H1 (cell line): Measurements from ENCODE around the gene SPEM1. TPM values are rescaled to one million over a fixed set of nuclear protein-coding genes. Genes with fewer than 3 reads are reported as not detected.

ENCODE experiments used
- CTCF ChIA-PET: fragments of 300-600 bp; sonication (Branson Sonifier 250); formaldehyde crosslinking; loops from one replicate; lab custom pipeline; 2021; ENCODE audit not compliant: partially characterized antibody; lab: Charles Lee
- POLR2A ChIA-PET: fragments of 300-600 bp; sonication (Branson Sonifier 250); formaldehyde crosslinking; loops from one replicate; lab custom pipeline; 2021; ENCODE audit warnings: inconsistent platforms; ENCODE audit not compliant: partially characterized antibody; lab: Charles Lee
- DNase-seq, 2 experiments: peaks; one replicate each; pipeline versions ENCODE4 v3.0.0 to v3.0.0-alpha.2; 2010 to 2022; ENCODE audit warnings: low spot score in 2 of 2, low read depth in 1 of 2, mixed read lengths in 1 of 2
- FAIRE-seq: peaks from 2 replicates; lab custom pipeline; 2011; peaks lifted over from hg19 to GRCh38; lab: Jason Lieb, UNC
- H2AFZ ChIP-seq: 2 replicates; pipeline ENCODE4 v1.8.1; 2012; ENCODE audit warnings: low read length, inconsistent platforms
- H2AK5ac ChIP-seq: 2 replicates; pipeline ENCODE4 v1.6.1; 2013; ENCODE audit warnings: low read depth, low read length
- H2BK120ac ChIP-seq: replicated peaks from 2 replicates; pipeline ENCODE3; 2013; ENCODE audit warnings: low read depth, low read length, inconsistent platforms
- H2BK12ac ChIP-seq: 2 replicates; pipeline ENCODE4 v1.6.1; 2013; ENCODE audit warnings: low read depth, low read length
- H2BK15ac ChIP-seq: 2 replicates; pipeline ENCODE4 v1.6.1; 2013; ENCODE audit warnings: low read length
- H2BK20ac ChIP-seq: 2 replicates; pipeline ENCODE4 v1.6.1; 2013; ENCODE audit warnings: low read length
- H2BK5ac ChIP-seq: 2 replicates; pipeline ENCODE4 v1.6.1; 2013; ENCODE audit warnings: low read depth, low read length
- H3K14ac ChIP-seq: 2 replicates; pipeline ENCODE4 v1.6.1; 2013; ENCODE audit warnings: inconsistent platforms; ENCODE audit not compliant: insufficient read length
- H3K18ac ChIP-seq: 2 replicates; pipeline ENCODE4 v1.6.1; 2013; ENCODE audit warnings: low read length; ENCODE audit errors: extremely low read depth
- H3K23ac ChIP-seq: 2 replicates; pipeline ENCODE4 v1.6.1; 2013; ENCODE audit warnings: inconsistent platforms; ENCODE audit not compliant: insufficient read length
- H3K23me2 ChIP-seq: 2 replicates; pipeline ENCODE4 v1.6.1; 2013; ENCODE audit warnings: low read depth, low read length
- H3K27ac ChIP-seq: 2 replicates; pipeline ENCODE4 v1.6.1; 2011; ENCODE audit warnings: low read depth, low read length, inconsistent platforms
- H3K27me3 ChIP-seq, 4 experiments: replicated peaks in 1 of 4; 1 replicate in 1 of 4; 2 replicates in 3 of 4; pipeline versions ENCODE4 v1.6.1 to v1.8.1; 2011 to 2013; ENCODE audit warnings: low read length in 3 of 4, mild to moderate bottlenecking in 3 of 4, inconsistent platforms in 2 of 4, mixed read lengths in 2 of 4, moderate library complexity in 1 of 4; ENCODE audit not compliant: control insufficient read depth in 3 of 4, insufficient read depth in 3 of 4; ENCODE audit errors: extremely low read depth in 1 of 4
- H3K36me3 ChIP-seq, 4 experiments: 2 replicates each; pipeline versions ENCODE4 v1.6.1 to v1.8.1; 2011 to 2013; ENCODE audit warnings: mild to moderate bottlenecking in 4 of 4, low read length in 3 of 4, moderate library complexity in 2 of 4, control low read depth in 1 of 4, inconsistent platforms in 1 of 4; ENCODE audit not compliant: insufficient read depth in 4 of 4, control insufficient read depth in 2 of 4
- H3K4ac ChIP-seq: replicated peaks from 2 replicates; pipeline ENCODE3; 2013; ENCODE audit warnings: low read length, low read depth, mixed read lengths, inconsistent platforms; ENCODE audit not compliant: insufficient read length
- H3K4me1 ChIP-seq, 4 experiments: replicated peaks in 1 of 4; 1 replicate in 1 of 4; 2 replicates in 3 of 4; pipeline versions ENCODE4 v1.6.1 to v1.8.1; 2011 to 2013; ENCODE audit warnings: low read length in 3 of 4, inconsistent platforms in 2 of 4, mixed read lengths in 1 of 4; ENCODE audit not compliant: insufficient read depth in 4 of 4, control insufficient read depth in 3 of 4
- H3K4me2 ChIP-seq, 2 experiments: 2 replicates each; pipeline versions ENCODE4 v1.6.1 to v1.8.1; 2011 to 2013; ENCODE audit warnings: low read depth in 2 of 2, low read length in 2 of 2, control low read depth in 1 of 2, inconsistent platforms in 1 of 2, mild to moderate bottlenecking in 1 of 2; ENCODE audit not compliant: insufficient read depth in 1 of 2
- H3K4me3 ChIP-seq, 4 experiments: fragments of 200-600, 300-600 bp in 1 of 4; sonication (generic), shearing (Covaris generic), sonication (Bioruptor Twin) in 1 of 4; 2 replicates each; pipeline versions ENCODE4 v1.5.1 to v1.8.1; 2011 to 2016; ENCODE audit warnings: low read length in 4 of 4, low read depth in 3 of 4, control low read depth in 2 of 4, inconsistent platforms in 2 of 4, mild to moderate bottlenecking in 2 of 4, mixed read lengths in 1 of 4, moderate library complexity in 1 of 4; ENCODE audit not compliant: insufficient read depth in 2 of 4; ENCODE audit errors: extremely low read depth in 1 of 4
- H3K56ac ChIP-seq: replicated peaks from 2 replicates; pipeline ENCODE3; 2013; ENCODE audit warnings: low read depth, mild to moderate bottlenecking, mixed read lengths, low read length, inconsistent platforms; ENCODE audit not compliant: insufficient read length
- H3K79me1 ChIP-seq: 2 replicates; pipeline ENCODE4 v1.6.1; 2013; ENCODE audit warnings: low read depth, low read length, control low read depth
- H3K79me2 ChIP-seq, 2 experiments: 2 replicates each; pipeline versions ENCODE4 v1.6.1 to v1.8.1; 2012 to 2013; ENCODE audit warnings: low read length in 2 of 2, mild to moderate bottlenecking in 2 of 2, inconsistent platforms in 1 of 2; ENCODE audit not compliant: insufficient read depth in 2 of 2, control insufficient read depth in 1 of 2
- H3K9ac ChIP-seq, 4 experiments: replicated peaks in 1 of 4; 1 replicate in 1 of 4; 2 replicates in 3 of 4; pipeline versions ENCODE4 v1.6.1 to v1.8.1; 2011 to 2013; ENCODE audit warnings: low read depth in 3 of 4, low read length in 3 of 4, control low read depth in 2 of 4, mild to moderate bottlenecking in 2 of 4, moderate library complexity in 2 of 4, inconsistent platforms in 1 of 4; ENCODE audit errors: extremely low read depth in 1 of 4
- H3K9me3 ChIP-seq, 2 experiments: 2 replicates each; pipeline versions ENCODE4 v1.6.1 to v1.8.1; 2012 to 2013; ENCODE audit warnings: mild to moderate bottlenecking in 2 of 2, moderate library complexity in 2 of 2, control low read depth in 1 of 2, inconsistent platforms in 1 of 2, low read depth in 1 of 2, low read length in 1 of 2, mixed read lengths in 1 of 2; ENCODE audit not compliant: insufficient read depth in 2 of 2
- H4K20me1 ChIP-seq, 2 experiments: replicated peaks in 1 of 2; 2 replicates each; pipeline versions ENCODE3 to v1.8.1; 2011 to 2013; ENCODE audit warnings: inconsistent platforms in 2 of 2, low read length in 2 of 2, mild to moderate bottlenecking in 1 of 2; ENCODE audit not compliant: insufficient read depth in 2 of 2, control insufficient read depth in 1 of 2
- H4K5ac ChIP-seq: 2 replicates; pipeline ENCODE4 v1.6.1; 2013; ENCODE audit warnings: low read length, low read depth, mixed read lengths, inconsistent platforms; ENCODE audit not compliant: insufficient read length
- H4K8ac ChIP-seq: 2 replicates; pipeline ENCODE4 v1.8.0; 2013; ENCODE audit warnings: mild to moderate bottlenecking, moderate library complexity, low read length, inconsistent platforms; ENCODE audit not compliant: insufficient read depth; ENCODE audit errors: extremely low read depth
- H4K91ac ChIP-seq: replicated peaks from 2 replicates; pipeline ENCODE3; 2013; ENCODE audit warnings: low read length, mixed read lengths, inconsistent platforms; ENCODE audit not compliant: insufficient read length
- CREB1 ChIP-seq: IDR thresholded peaks from 2 replicates; pipeline ENCODE4 v1.6.1; 2012; ENCODE audit warnings: inconsistent platforms
- GTF2F1 ChIP-seq: IDR thresholded peaks from 2 replicates; pipeline ENCODE4 v1.6.1; 2012; ENCODE audit warnings: low read depth, low read length, improper control_type of control experiment, borderline replicate concordance
- RXRA ChIP-seq: IDR thresholded peaks from 2 replicates; pipeline ENCODE4 v1.6.1; 2011; ENCODE audit warnings: low read depth, mild to moderate bottlenecking, low read length, moderate library complexity; ENCODE audit not compliant: insufficient read depth
- SIN3A ChIP-seq, 2 experiments: IDR thresholded peaks in 1 of 2; conservative IDR thresholded peaks in 1 of 2; 2 replicates each; pipeline ENCODE4 v1.6.1; 2011 to 2012; ENCODE audit warnings: low read length in 2 of 2, improper control_type of control experiment in 1 of 2, low read depth in 1 of 2, mild to moderate bottlenecking in 1 of 2
- WGBS, 2 experiments: shearing (Covaris generic) in 1 of 2; methylation state at CpG; one replicate each; pipeline versions ENCODE4 v1.1.6 to v1.1.7; 2013 to 2015; ENCODE audit warnings: low lambda C conversion rate in 2 of 2, mixed read lengths in 2 of 2, inconsistent platforms in 1 of 2, low coverage in 1 of 2, missing lambda C conversion rate in 1 of 2; ENCODE audit not compliant: insufficient replicate concordance in 2 of 2, insufficient coverage in 1 of 2, insufficient read length in 1 of 2; ENCODE audit errors: extremely low coverage in 1 of 2, missing lambda C conversion rate in 1 of 2; 5-methylcytosine and 5-hydroxymethylcytosine counted together
- polyA plus RNA-seq, 7 experiments: library from polyadenylated mRNA; depleted of rRNA in 3 of 7; stranded (reverse) in 5 of 7; unstranded in 2 of 7; fragments of >200 nt in 5 of 7; fragments of 200-250 nt in 2 of 7; gene quantifications; 1 replicate in 5 of 7; 2 replicates in 1 of 7; 4 replicates in 1 of 7; pipeline versions ENCODE4 v1.2.1 to v1.2.3, GENCODE V29; 2011 to 2013; ENCODE audit warnings: missing spikeins in 2 of 7, mixed read lengths in 2 of 7
- total RNA-seq: library from RNA; stranded (reverse); fragmentation: NEBNext Ultra II Directional; extraction: Animal tissue kit (Norgen Biotek cat#: 25700); gene quantifications from 2 replicates; pipeline ENCODE4 v1.2.1, GENCODE V29; 2021
- TF ChIP-seq, protein P1 (sequence below): IDR thresholded peaks from 2 replicates; pipeline ENCODE4 v1.6.1; 2012; ENCODE audit warnings: low read length, inconsistent platforms

Gene SPEM1
- total and polyA plus RNA-seq, 2 of the 8 experiments (the other 6 are each of a cell fraction or from before 2014, with no cell fraction given), result not detected

DNA sequence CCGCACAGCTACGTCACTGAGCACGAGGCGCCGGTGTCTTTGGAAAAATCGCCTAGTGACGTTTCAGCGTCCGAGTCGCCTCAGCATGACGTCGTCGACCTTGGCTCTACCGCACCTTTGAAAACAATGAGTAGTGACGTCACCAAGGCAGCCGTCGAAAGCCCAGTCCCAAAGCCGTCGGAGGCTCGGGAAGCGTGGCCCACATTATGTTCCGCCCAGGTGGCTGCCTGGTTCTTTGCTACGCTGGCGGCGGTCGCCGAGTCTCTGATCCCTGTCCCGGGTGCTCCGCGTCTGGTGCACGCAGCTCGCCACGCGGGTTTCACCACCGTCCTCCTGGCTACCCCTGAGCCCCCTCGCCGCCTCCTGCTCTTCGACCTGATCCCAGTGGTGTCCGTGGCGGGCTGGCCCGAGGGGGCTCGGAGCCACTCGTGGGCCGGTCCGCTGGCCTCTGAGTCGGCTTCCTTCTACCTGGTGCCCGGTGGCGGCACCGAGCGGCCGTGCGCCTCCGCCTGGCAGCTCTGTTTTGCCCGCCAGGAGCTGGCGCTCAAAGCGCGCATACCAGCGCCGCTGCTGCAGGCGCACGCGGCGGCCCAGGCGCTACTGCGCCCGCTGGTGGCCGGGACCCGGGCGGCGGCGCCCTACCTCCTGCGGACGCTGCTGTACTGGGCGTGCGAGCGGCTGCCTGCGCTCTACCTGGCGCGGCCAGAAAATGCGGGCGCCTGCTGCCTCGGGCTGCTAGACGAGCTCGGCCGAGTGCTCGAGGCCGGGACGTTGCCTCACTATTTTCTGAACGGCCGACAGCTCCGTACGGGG is 16.6 kb downstream of the SPEM1 start:
- ChIA-PET CTCF (interaction anchor here (0.6 to 5.1 kb wide), 40 partner anchors 10 to 311 kb away, joined by 3 to 56 read pairs (median 5); partner anchors contain the start of genes KCTD11, SPEM2, TMEM256 and TMEM95), POLR2A (interaction anchor here (0.6 to 15.5 kb wide), 28 partner anchors 8 to 322 kb away, joined by 3 to 339 read pairs (median 4); partner anchors contain the start of genes ACAP1, ASGR2, CHRNB1 and CLDN7)
- Histone ChIP-seq H3K9me3 (no peaks in the 10 kb centered on the region), H2BK120ac (peak overlapping the region; percentile 91), H3K23ac (no peak overlapping the region), H3K4me2 (peak overlapping the region; percentile 91), H4K20me1 (no peaks in the 10 kb centered on the region), H3K23me2 (peaks cover 31% of the 10 kb centered on the region), H4K5ac (peak overlapping the region; percentile 52), H3K56ac (peak overlapping the region; percentile 48), H4K8ac (peak overlapping the region; percentile 97), H4K91ac (peak overlapping the region; percentile 79), H2BK20ac (no peak overlapping the region), H3K79me2 (no peaks in the 10 kb centered on the region), H3K4me1 (peaks cover 0 to 28% (median 15%) of the 10 kb centered on the region in 4 experiments; a peak in 6 of 7 replicates), H2AFZ (0 out of 2 replicates have a peak overlapping the region, but pooled peaks have one; percentile 43), H3K14ac (no peak overlapping the region), H2AK5ac (no peak overlapping the region; the same call in 1 of the 2 replicates), H3K27me3 (peaks cover 2 to 19% (median 12%) of the 10 kb centered on the region in 4 experiments; a peak in 6 of 7 replicates), H3K9ac (peak overlapping the region in 3 of 4 experiments; percentile 1 to 46 (median 6); a peak in 5 of 7 replicates), H3K27ac (peak overlapping the region; percentile 59), H2BK5ac (peak overlapping the region; percentile 63), H3K36me3 (no peaks in the 10 kb centered on the region), H3K4me3 (peak overlapping the region; percentile 50 to 83 (median 67)), H2BK15ac (peak overlapping the region; percentile 95; the same call in 1 of the 2 replicates), H3K79me1 (no peaks in the 10 kb centered on the region), H2BK12ac (peak overlapping the region; percentile 94), H3K4ac (no peak overlapping the region), H3K18ac (peak overlapping the region; percentile 40; the same call in 1 of the 2 replicates)
- DNase-seq, result peak in 1 of 2 experiments; percentile 87
- WGBS, 2 experiments, result 3% methylated on average over 83 of the region's 92 CpGs; no CpG with 5 or more reads in 1 of the 2 experiments
- FAIRE-seq, result peak; percentile 69
- no peak for TF ChIP-seq GTF2F1
- TF ChIP-seq, protein P1, sequence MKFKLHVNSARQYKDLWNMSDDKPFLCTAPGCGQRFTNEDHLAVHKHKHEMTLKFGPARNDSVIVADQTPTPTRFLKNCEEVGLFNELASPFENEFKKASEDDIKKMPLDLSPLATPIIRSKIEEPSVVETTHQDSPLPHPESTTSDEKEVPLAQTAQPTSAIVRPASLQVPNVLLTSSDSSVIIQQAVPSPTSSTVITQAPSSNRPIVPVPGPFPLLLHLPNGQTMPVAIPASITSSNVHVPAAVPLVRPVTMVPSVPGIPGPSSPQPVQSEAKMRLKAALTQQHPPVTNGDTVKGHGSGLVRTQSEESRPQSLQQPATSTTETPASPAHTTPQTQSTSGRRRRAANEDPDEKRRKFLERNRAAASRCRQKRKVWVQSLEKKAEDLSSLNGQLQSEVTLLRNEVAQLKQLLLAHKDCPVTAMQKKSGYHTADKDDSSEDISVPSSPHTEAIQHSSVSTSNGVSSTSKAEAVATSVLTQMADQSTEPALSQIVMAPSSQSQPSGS, result peak; percentile 93
- peak; percentile 99 for TF ChIP-seq CREB1
- peak; percentile 51 to 72; a peak in 2 of 4 replicates for TF ChIP-seq SIN3A (conservative IDR thresholded peaks at IDR 0.05 in 1 of 2, IDR thresholded peaks at IDR 0.05 in 1 of 2; ENCODE audit: low read depth in 1 of 2, low read length in 2 of 2)
- TF ChIP-seq RXRA, result no peak
